H1 (cell line): ENCODE results near the gene GAP43.

Source experiments
- EP300 ChIP-seq, 2 experiments: IDR thresholded peaks; 1 replicate in 1 of 2; 2 replicates in 1 of 2; pipeline ENCODE4 v1.6.1; 2011 to 2012; ENCODE audit warnings: low read depth in 2 of 2, low read length in 2 of 2, mild to moderate bottlenecking in 2 of 2, borderline replicate concordance in 1 of 2, inconsistent platforms in 1 of 2, moderate library complexity in 1 of 2
- FOSL1 ChIP-seq: IDR thresholded peaks from 2 replicates; pipeline ENCODE4 v1.6.1; 2011; ENCODE audit warnings: mild to moderate bottlenecking, low read depth, low read length, moderate library complexity; ENCODE audit not compliant: insufficient read depth
- GABPA ChIP-seq: IDR thresholded peaks from 2 replicates; pipeline ENCODE4 v1.6.1; 2011; ENCODE audit warnings: mild to moderate bottlenecking, low read length, moderate library complexity, borderline replicate concordance; ENCODE audit not compliant: insufficient read depth
- RAD21 ChIP-seq, 2 experiments: IDR thresholded peaks in 1 of 2; conservative IDR thresholded peaks in 1 of 2; 2 replicates each; pipeline ENCODE4 v1.6.1; 2011; ENCODE audit warnings: low read depth in 2 of 2, low read length in 2 of 2, improper control_type of control experiment in 1 of 2, inconsistent platforms in 1 of 2, mild to moderate bottlenecking in 1 of 2, moderate library complexity in 1 of 2
- RFX5 ChIP-seq: IDR thresholded peaks from 2 replicates; pipeline ENCODE4 v1.6.1; 2011; ENCODE audit warnings: low read depth, low read length, improper control_type of control experiment, borderline replicate concordance
- SIX5 ChIP-seq: IDR thresholded peaks from 2 replicates; pipeline ENCODE4 v1.6.1; 2011; ENCODE audit warnings: mild to moderate bottlenecking, low read depth, low read length
- USF2 ChIP-seq: IDR thresholded peaks from 2 replicates; pipeline ENCODE4 v1.6.1; 2011; ENCODE audit warnings: low read length, improper control_type of control experiment

GRCh38 chr3:115648559-115648958 lies 25.2 kb downstream of the GAP43 start:
- TF ChIP-seq SIX5, result no peak
- no peak for TF ChIP-seq EP300 (IDR thresholded peaks at IDR 0.05; ENCODE audit: borderline replicate concordance in 1 of 2, low read depth in 2 of 2, low read length in 2 of 2)
- TF ChIP-seq GABPA, result no peak
- TF ChIP-seq USF2, result no peak
- no peak for TF ChIP-seq RFX5
- TF ChIP-seq RAD21 (IDR thresholded peaks at IDR 0.05 in 1 of 2, conservative IDR thresholded peaks at IDR 0.05 in 1 of 2; ENCODE audit: low read depth in 2 of 2, low read length in 2 of 2), result no peak
- no peak for TF ChIP-seq FOSL1
